CD14-positive monocyte (primary cell): ENCODE results near the gene RC3H2. TPM values are rescaled to one million over a fixed set of nuclear protein-coding genes. Genes with fewer than 3 reads are reported as not detected.

Experiments
- DNase-seq, 3 donors: peaks; one replicate each; pipeline ENCODE4 v3.0.0-alpha.2; 2011 to 2022
- H2AFZ ChIP-seq: 2 replicates; pipeline ENCODE4 v1.6.0; 2012; ENCODE audit warnings: mild to moderate bottlenecking, low read depth, low read length, inconsistent platforms; ENCODE audit not compliant: insufficient read depth, poor library complexity, severe bottlenecking
- H3K27ac ChIP-seq, 2 donors: 1 replicate in 1 of 2; 2 replicates in 1 of 2; pipeline ENCODE4 v1.5.1; 2012 to 2013; ENCODE audit warnings: low read length in 2 of 2, control low read depth in 1 of 2, inconsistent platforms in 1 of 2, low read depth in 1 of 2, mild to moderate bottlenecking in 1 of 2
- H3K27me3 ChIP-seq, 2 donors: one replicate each; pipeline versions ENCODE4 v1.6.0 to v1.6.1; 2011 to 2013; ENCODE audit warnings: low read length in 2 of 2; ENCODE audit not compliant: control insufficient read depth in 2 of 2, insufficient read depth in 2 of 2
- H3K36me3 ChIP-seq, 2 donors: replicated peaks in 1 of 2; 1 replicate in 1 of 2; 2 replicates in 1 of 2; pipeline versions ENCODE4 v1.5.1 to v1.6.1; 2012 to 2013; ENCODE audit warnings: low read length in 2 of 2, control low read depth in 1 of 2, inconsistent platforms in 1 of 2, mild to moderate bottlenecking in 1 of 2; ENCODE audit not compliant: insufficient read depth in 2 of 2, control insufficient read depth in 1 of 2
- H3K4me1 ChIP-seq, 2 donors: 1 replicate in 1 of 2; 2 replicates in 1 of 2; pipeline versions ENCODE4 v1.5.1 to v1.6.1; 2012 to 2013; ENCODE audit warnings: low read length in 2 of 2, control low read depth in 1 of 2, inconsistent platforms in 1 of 2, mild to moderate bottlenecking in 1 of 2, moderate library complexity in 1 of 2; ENCODE audit not compliant: insufficient read depth in 2 of 2, control insufficient read depth in 1 of 2
- H3K4me2 ChIP-seq: replicated peaks from 2 replicates; pipeline ENCODE3; 2012; ENCODE audit warnings: low read length, moderate library complexity, mild to moderate bottlenecking; ENCODE audit not compliant: poor library complexity, severe bottlenecking; ENCODE audit errors: extremely low read depth
- H3K4me3 ChIP-seq, 3 experiments: fragments of 200-600 bp in 1 of 3; sonication (generic) in 1 of 3; replicated peaks in 1 of 3; 1 replicate in 2 of 3; 2 replicates in 1 of 3; pipeline ENCODE4 v1.5.1; 2011 to 2013; ENCODE audit warnings: low read length in 3 of 3, mild to moderate bottlenecking in 3 of 3, control low read depth in 2 of 3, low read depth in 2 of 3, inconsistent platforms in 1 of 3, moderate library complexity in 1 of 3
- H3K79me2 ChIP-seq: 2 replicates; pipeline ENCODE4 v1.6.0; 2012; ENCODE audit warnings: mild to moderate bottlenecking, control low read depth, inconsistent platforms, low read length, moderate library complexity; ENCODE audit not compliant: insufficient read depth
- H3K9ac ChIP-seq: 2 replicates; pipeline ENCODE4 v1.6.0; 2017; ENCODE audit warnings: low read length, mild to moderate bottlenecking; ENCODE audit not compliant: insufficient read depth, poor library complexity, severe bottlenecking
- H3K9me3 ChIP-seq, 2 donors: replicated peaks in 1 of 2; 1 replicate in 1 of 2; 2 replicates in 1 of 2; pipeline versions ENCODE4 v1.5.1 to v1.6.1; 2012 to 2013; ENCODE audit warnings: low read length in 2 of 2, control low read depth in 1 of 2; ENCODE audit not compliant: control insufficient read depth in 1 of 2, insufficient read depth in 1 of 2
- H4K20me1 ChIP-seq: 2 replicates; pipeline ENCODE4 v1.6.0; 2012; ENCODE audit warnings: mild to moderate bottlenecking, low read length, control low read depth, moderate library complexity; ENCODE audit not compliant: insufficient read depth
- H3K27ac Mint-ChIP-seq, 7 donors: one replicate each; pipeline ENCODE4 v1.8.0; 2020; ENCODE audit warnings: mild to moderate bottlenecking in 7 of 7, mixed read lengths in 7 of 7, moderate library complexity in 6 of 7, inconsistent platforms in 2 of 7
- H3K27me3 Mint-ChIP-seq, 3 donors: one replicate each; pipeline ENCODE4 v1.8.0; 2021 to 2022; ENCODE audit warnings: low read depth in 3 of 3, mild to moderate bottlenecking in 3 of 3, mixed read lengths in 3 of 3, moderate library complexity in 3 of 3, inconsistent platforms in 1 of 3
- H3K36me3 Mint-ChIP-seq, 2 donors: one replicate each; pipeline ENCODE4 v1.8.0; 2020; ENCODE audit warnings: mixed read lengths in 2 of 2, inconsistent platforms in 1 of 2, mild to moderate bottlenecking in 1 of 2
- H3K4me1 Mint-ChIP-seq: one replicate; pipeline ENCODE4 v1.8.0; 2020; ENCODE audit warnings: mild to moderate bottlenecking, mixed read lengths
- H3K4me3 Mint-ChIP-seq, 2 donors: one replicate each; pipeline ENCODE4 v1.8.0; 2020; ENCODE audit warnings: mild to moderate bottlenecking in 2 of 2, mixed read lengths in 2 of 2, moderate library complexity in 1 of 2
- H3K9me3 Mint-ChIP-seq, 7 donors: one replicate each; pipeline ENCODE4 v1.8.0; 2020 to 2022; ENCODE audit warnings: mixed read lengths in 7 of 7, mild to moderate bottlenecking in 6 of 7, moderate library complexity in 6 of 7, inconsistent platforms in 2 of 7
- CTCF ChIP-seq: fragments of 200-600 bp; IDR thresholded peaks from one replicate; pipeline ENCODE4 v1.8.0; 2022; ENCODE audit warnings: antibody characterized with exemption, mild to moderate bottlenecking
- WGBS: methylation state at CpG from one replicate; pipeline ENCODE4 v1.1.5; 2013; ENCODE audit warnings: missing lambda C conversion rate; ENCODE audit not compliant: insufficient coverage; 5-methylcytosine and 5-hydroxymethylcytosine counted together
- intact Hi-C, 2 donors: fragments of 100-400 bp; cut with micrococcal nuclease; formaldehyde crosslinking; loops; one replicate each; pipeline versions ENCODE4 v1.15.0 to v1.15.1; 2023
- polyA plus RNA-seq, 3 donors: library from polyadenylated mRNA; depleted of rRNA in 1 of 3; unstranded in 2 of 3; stranded (reverse) in 1 of 3; fragments of 300-500 nt in 2 of 3; fragments of >200 nt in 1 of 3; fragmentation: Illumina TruSeq in 2 of 3; gene quantifications; 1 replicate in 2 of 3; 2 replicates in 1 of 3; pipeline ENCODE4 v1.2.3, GENCODE V29; 2012 to 2021

The RC3H2 gene
- polyA plus RNA-seq, 3 donors: 11.3 to 24.6 (median 11.8) TPM

- H3K27me3 Mint-ChIP-seq: peaks cover 0 to 3% (median 0%) of the 10 kb centered on the region in 3 donors
- no peaks in the 10 kb centered on the region for H3K9me3 ChIP-seq
- peaks cover 24% of the 10 kb centered on the region for H3K4me1 Mint-ChIP-seq
- no peak overlapping the region for H3K4me3 ChIP-seq
- no peaks in the 10 kb centered on the region for H3K9me3 Mint-ChIP-seq
- peaks cover 28% of the 10 kb centered on the region in 2 donors for H3K36me3 Mint-ChIP-seq
- peaks cover 13% of the 10 kb centered on the region for H3K79me2 ChIP-seq
- H3K36me3 ChIP-seq: peaks cover 26 to 28% of the 10 kb centered on the region in 2 donors
- no peak overlapping the region for H3K27ac ChIP-seq
- TF ChIP-seq CTCF: no peak
- H3K4me1 ChIP-seq: peaks cover 21 to 23% of the 10 kb centered on the region in 2 donors
- no peaks in the 10 kb centered on the region for H4K20me1 ChIP-seq
- H3K27me3 ChIP-seq: no peaks in the 10 kb centered on the region
- no peak overlapping the region for H2AFZ ChIP-seq
- no peak overlapping the region for H3K4me2 ChIP-seq
- peak overlapping the region in 2 of 7 donors; percentile 25 to 62 for H3K27ac Mint-ChIP-seq
- intact Hi-C loops: loop anchor here in 1 of 2 donors (10.0 kb wide), 3 partner anchors 461 to 721 kb away; partner anchors contain the start of gene TTLL11
- H3K9ac ChIP-seq: no peak overlapping the region
- H3K4me3 Mint-ChIP-seq: no peak overlapping the region
- DNase-seq: no peak
Measured at GRCh38 chr9:122815544-122815943, 89.6 kb downstream of the RC3H2 start.

DNA sequence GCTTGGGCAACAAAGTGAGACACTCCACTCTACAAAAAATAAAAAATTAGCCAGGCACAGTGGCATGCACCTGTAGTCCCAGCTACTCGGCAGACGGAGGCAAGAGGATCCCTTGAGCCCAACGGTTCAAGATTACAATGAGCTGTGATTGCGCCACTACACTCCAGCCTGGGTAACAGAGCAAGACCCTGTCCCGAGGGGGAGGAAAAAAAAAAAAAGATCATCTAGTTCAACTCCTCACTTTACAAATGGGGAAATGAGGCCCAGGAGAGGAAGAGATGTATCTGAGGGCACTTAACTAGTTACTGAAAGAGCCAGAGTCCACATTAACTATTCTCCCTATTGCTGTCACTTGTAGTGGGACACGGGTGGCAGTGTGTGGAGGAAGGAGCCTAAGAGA, 90.6 kb downstream of the RC3H2 start:
- H3K79me2 ChIP-seq: peaks cover 3% of the 10 kb centered on the region
- no peak overlapping the region for H2AFZ ChIP-seq
- H3K4me3 ChIP-seq: no peak overlapping the region
- H3K9me3 Mint-ChIP-seq: no peaks in the 10 kb centered on the region
- no peak for DNase-seq
- H4K20me1 ChIP-seq: no peaks in the 10 kb centered on the region
- H3K4me1 ChIP-seq: peaks cover 21 to 22% of the 10 kb centered on the region in 2 donors
- H3K4me2 ChIP-seq: no peak overlapping the region
- H3K27ac ChIP-seq: no peak overlapping the region
- no peak for TF ChIP-seq CTCF
- H3K36me3 ChIP-seq: peaks cover 16 to 18% of the 10 kb centered on the region in 2 donors
- peak overlapping the region in 5 of 7 donors; percentile 68 to 86 (median 71) for H3K27ac Mint-ChIP-seq
- H3K9ac ChIP-seq: no peak overlapping the region
- H3K4me3 Mint-ChIP-seq: no peak overlapping the region
- no peaks in the 10 kb centered on the region for H3K9me3 ChIP-seq
- no peaks in the 10 kb centered on the region for H3K27me3 ChIP-seq
- no CpG with 5 or more reads among the region's 6 CpGs for WGBS
- intact Hi-C loops: loop anchor here in 1 of 2 donors (5.0 to 10.0 kb wide), 4 partner anchors 347 to 720 kb away; partner anchors contain the start of gene TTLL11
- peaks cover 0 to 6% (median 0%) of the 10 kb centered on the region in 3 donors for H3K27me3 Mint-ChIP-seq
- H3K36me3 Mint-ChIP-seq: peaks cover 18 to 19% of the 10 kb centered on the region in 2 donors
- H3K4me1 Mint-ChIP-seq: peaks cover 24% of the 10 kb centered on the region
